Adipose tissue (tissue), 3 donors: Measurements from ENCODE around the gene OR10A3. TPM values are rescaled to one million over a fixed set of nuclear protein-coding genes. Genes with fewer than 3 reads are reported as not detected.

Source experiments
- H3K27ac ChIP-seq: one replicate; pipeline ENCODE4 v1.5.1; 2013; ENCODE audit warnings: low read depth, low read length
- WGBS, 3 donors: extraction: QIAGEN DNeasy Blood & Tissue Kit; methylation state at CpG; one replicate each; pipeline ENCODE4 v1.1.7; 2013; 5-methylcytosine and 5-hydroxymethylcytosine counted together
- polyA plus RNA-seq, 3 donors: library from polyadenylated mRNA; stranded (reverse); fragments of 200-250 nt; gene quantifications; one replicate each; pipeline ENCODE4 v1.2.3, GENCODE V29; 2013
- donor health status: healthy with polysubstance abuse.
- donor health status: Bipolar disorder and iron deficiency.
- donor health status: healthy.

Gene OR10A3
- polyA plus RNA-seq, 3 donors = not detected

- 69 to 78% (median 77%) methylated on average over 5 of the region's 5 CpGs for WGBS, 3 donors
- no peak overlapping the region for H3K27ac ChIP-seq
Observed at GRCh38 chr11:7898666-7899283, 42.7 kb downstream of the OR10A3 start.

- WGBS, 3 donors = 19 to 57% (median 36%) methylated on average over 1 of the region's 1 CpG
- H3K27ac ChIP-seq = no peak overlapping the region
Observed at GRCh38 chr11:7896009-7896785, 45.3 kb downstream of the OR10A3 start.

- 21 to 74% (median 61%) methylated on average over 3 of the region's 3 CpGs for WGBS, 3 donors
- no peak overlapping the region for H3K27ac ChIP-seq
Observed at GRCh38 chr11:7894251-7894650, 47.3 kb downstream of the OR10A3 start.

- 46 to 77% (median 69%) methylated on average over 2 of the region's 2 CpGs for WGBS, 3 donors
Observed at GRCh38 chr11:7893796-7894195, 47.7 kb downstream of the OR10A3 start.

GRCh38 chr11:7892840-7893254 lies 48.7 kb downstream of the OR10A3 start:
- 3 to 10% (median 8%) methylated on average over 2 of the region's 2 CpGs for WGBS, 3 donors
- no peak overlapping the region for H3K27ac ChIP-seq

More at GRCh38 chr11:7893796-7894195, 47.7 kb downstream of the OR10A3 start:
- no peak overlapping the region for H3K27ac ChIP-seq

GRCh38 chr11:7892059-7892699 lies 49.3 kb downstream of the OR10A3 start:
- 36 to 52% (median 48%) methylated on average over 6 of the region's 6 CpGs for whole genome bisulfite sequencing, 3 donors
- no peak overlapping the region for H3K27ac ChIP-seq

GRCh38 chr11:7890417-7891172 lies 50.9 kb downstream of the OR10A3 start:
- no peak overlapping the region for H3K27ac ChIP-seq
- WGBS, 3 donors = 16 to 20% (median 19%) methylated on average over 6 of the region's 6 CpGs

GRCh38 chr11:7889985-7890384 lies 51.5 kb downstream of the OR10A3 start:
- H3K27ac ChIP-seq = no peak overlapping the region
- 45 to 58% (median 49%) methylated on average over 5 of the region's 5 CpGs for WGBS, 3 donors

Other genes with a start within 250 kb of the OR10A3 start
- under 1 TPM in 1 of 3 donors, not detected in 2; 0.06 TPM for gene OVCH2, start 235.2 kb downstream of the OR10A3 start, polyA plus RNA-seq
- gene OR5P2, start 144.8 kb downstream of the OR10A3 start, polyA plus RNA-seq = not detected
- gene OR5P3, start 110.9 kb downstream of the OR10A3 start, polyA plus RNA-seq = not detected
- gene OR10A6, start 10.4 kb downstream of the OR10A3 start, polyA plus RNA-seq = not detected
- gene NLRP10, start 23.7 kb upstream of the OR10A3 start, polyA plus RNA-seq = not detected
- gene EIF3F, start 45.6 kb upstream of the OR10A3 start, polyA plus RNA-seq = 100 to 1,000 TPM; 277 to 670 (median 435) TPM
- gene TUB, start 139.5 kb upstream of the OR10A3 start, polyA plus RNA-seq = 10 to 100 TPM in 1 of 3 donors, 1 to 10 TPM in 2; 1.2 to 16.1 (median 2.7) TPM
- gene RIC3, start 227.3 kb upstream of the OR10A3 start, polyA plus RNA-seq = 10 to 100 TPM in 1 of 3 donors, 1 to 10 TPM in 2; 2.0 to 10.3 (median 2.1) TPM